ENCODE measurements around the gene TTLL7.

TTLL7 gene

DNA sequence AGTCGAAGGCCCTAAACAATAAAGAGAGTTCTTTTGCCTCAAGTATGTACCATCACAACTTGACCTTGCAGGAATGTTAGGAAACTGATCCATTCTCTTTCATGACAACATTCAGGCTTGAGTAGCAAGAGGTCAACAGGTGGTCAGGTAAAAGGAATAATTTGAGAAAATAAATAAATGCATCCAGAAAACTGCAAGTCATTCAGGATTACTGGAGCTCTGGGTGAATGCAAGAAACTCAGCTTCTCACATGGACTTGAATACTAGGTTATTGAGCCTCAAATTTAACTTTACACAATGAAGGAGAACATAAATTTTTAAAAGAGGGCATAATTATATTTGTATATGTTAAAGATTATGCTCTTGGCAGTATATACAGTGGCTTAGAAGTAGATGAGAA is 76.5 kb downstream of the TTLL7 start:
- H3K4me3 ChIP-seq (ENCODE audit: low read depth, low read length, poor library complexity, severe bottlenecking), result no peak overlapping the region
- no peaks in the 10 kb centered on the region for H3K9me3 ChIP-seq (ENCODE audit: low read length)
- no peaks in the 10 kb centered on the region for H3K79me2 ChIP-seq (ENCODE audit: insufficient read depth, low read length)
- H3K36me3 ChIP-seq (ENCODE audit: insufficient read depth, low read length), result no peaks in the 10 kb centered on the region
- TF ChIP-seq, protein P1, sequence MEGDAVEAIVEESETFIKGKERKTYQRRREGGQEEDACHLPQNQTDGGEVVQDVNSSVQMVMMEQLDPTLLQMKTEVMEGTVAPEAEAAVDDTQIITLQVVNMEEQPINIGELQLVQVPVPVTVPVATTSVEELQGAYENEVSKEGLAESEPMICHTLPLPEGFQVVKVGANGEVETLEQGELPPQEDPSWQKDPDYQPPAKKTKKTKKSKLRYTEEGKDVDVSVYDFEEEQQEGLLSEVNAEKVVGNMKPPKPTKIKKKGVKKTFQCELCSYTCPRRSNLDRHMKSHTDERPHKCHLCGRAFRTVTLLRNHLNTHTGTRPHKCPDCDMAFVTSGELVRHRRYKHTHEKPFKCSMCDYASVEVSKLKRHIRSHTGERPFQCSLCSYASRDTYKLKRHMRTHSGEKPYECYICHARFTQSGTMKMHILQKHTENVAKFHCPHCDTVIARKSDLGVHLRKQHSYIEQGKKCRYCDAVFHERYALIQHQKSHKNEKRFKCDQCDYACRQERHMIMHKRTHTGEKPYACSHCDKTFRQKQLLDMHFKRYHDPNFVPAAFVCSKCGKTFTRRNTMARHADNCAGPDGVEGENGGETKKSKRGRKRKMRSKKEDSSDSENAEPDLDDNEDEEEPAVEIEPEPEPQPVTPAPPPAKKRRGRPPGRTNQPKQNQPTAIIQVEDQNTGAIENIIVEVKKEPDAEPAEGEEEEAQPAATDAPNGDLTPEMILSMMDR (IDR thresholded peaks at IDR 0.05; ENCODE audit: low read length), result no peak
- no peak for TF ChIP-seq EZH2 (IDR thresholded peaks at IDR 0.05; ENCODE audit: borderline replicate concordance, low read length)
- no peaks in the 10 kb centered on the region for H4K20me1 ChIP-seq (ENCODE audit: insufficient read depth, low read length)
- H3K27ac ChIP-seq (ENCODE audit: low read depth, low read length, poor library complexity, severe bottlenecking), result no peak overlapping the region
- no peak overlapping the region for H3K4me2 ChIP-seq (ENCODE audit: low read length)
- H3K9me2 ChIP-seq (ENCODE audit: low read depth, low read length), result no peaks in the 10 kb centered on the region
- no peaks in the 10 kb centered on the region for H3K27me3 ChIP-seq (ENCODE audit: insufficient read depth, low read length)
- H3K9ac ChIP-seq (ENCODE audit: low read length), result no peak overlapping the region
- H3F3A ChIP-seq (ENCODE audit: insufficient read depth, low read length), result no peaks in the 10 kb centered on the region
- no peaks in the 10 kb centered on the region for H3K4me1 ChIP-seq (ENCODE audit: insufficient read depth, low read length, severe bottlenecking)
- H2AFZ ChIP-seq (ENCODE audit: low read length), result no peak overlapping the region

DNA sequence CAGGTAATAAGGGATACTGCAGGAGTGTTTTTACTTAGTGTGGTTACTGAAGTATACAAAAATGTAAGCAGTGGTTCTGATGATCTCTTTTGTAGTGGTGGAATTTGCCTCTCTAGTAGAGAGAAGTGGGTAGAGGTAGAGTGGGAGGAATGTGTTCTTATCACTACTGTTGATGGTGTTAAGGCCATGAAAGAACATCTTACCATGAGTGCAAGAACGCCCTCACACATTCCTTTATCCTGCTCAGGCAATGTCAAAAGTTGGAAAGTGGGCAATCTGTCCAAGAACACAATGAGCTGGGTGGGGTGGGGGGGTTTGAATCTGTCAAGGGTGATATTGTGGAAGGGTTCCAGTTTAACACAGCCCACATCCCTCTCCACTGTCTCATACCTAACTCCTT is 78.6 kb downstream of the TTLL7 start:
- H3K4me2 ChIP-seq (ENCODE audit: low read length), result no peak overlapping the region
- H3K9ac ChIP-seq (ENCODE audit: low read length), result no peak overlapping the region
- no peaks in the 10 kb centered on the region for H3K27me3 ChIP-seq (ENCODE audit: insufficient read depth, low read length)
- TF ChIP-seq, protein P1 (IDR thresholded peaks at IDR 0.05; ENCODE audit: low read length), result no peak
- TF ChIP-seq EZH2 (IDR thresholded peaks at IDR 0.05; ENCODE audit: borderline replicate concordance, low read length), result no peak
- no peak overlapping the region for H2AFZ ChIP-seq (ENCODE audit: low read length)
- H3K27ac ChIP-seq (ENCODE audit: low read depth, low read length, poor library complexity, severe bottlenecking), result no peak overlapping the region
- H4K20me1 ChIP-seq (ENCODE audit: insufficient read depth, low read length), result no peaks in the 10 kb centered on the region
- H3F3A ChIP-seq (ENCODE audit: insufficient read depth, low read length), result no peaks in the 10 kb centered on the region
- H3K4me3 ChIP-seq (ENCODE audit: low read depth, low read length, poor library complexity, severe bottlenecking), result no peak overlapping the region
- H3K9me3 ChIP-seq (ENCODE audit: low read length), result no peaks in the 10 kb centered on the region
- no peaks in the 10 kb centered on the region for H3K9me2 ChIP-seq (ENCODE audit: low read depth, low read length)
- H3K79me2 ChIP-seq (ENCODE audit: insufficient read depth, low read length), result no peaks in the 10 kb centered on the region
- H3K36me3 ChIP-seq (ENCODE audit: insufficient read depth, low read length), result no peaks in the 10 kb centered on the region
- no peaks in the 10 kb centered on the region for H3K4me1 ChIP-seq (ENCODE audit: insufficient read depth, low read length, severe bottlenecking)

DNA sequence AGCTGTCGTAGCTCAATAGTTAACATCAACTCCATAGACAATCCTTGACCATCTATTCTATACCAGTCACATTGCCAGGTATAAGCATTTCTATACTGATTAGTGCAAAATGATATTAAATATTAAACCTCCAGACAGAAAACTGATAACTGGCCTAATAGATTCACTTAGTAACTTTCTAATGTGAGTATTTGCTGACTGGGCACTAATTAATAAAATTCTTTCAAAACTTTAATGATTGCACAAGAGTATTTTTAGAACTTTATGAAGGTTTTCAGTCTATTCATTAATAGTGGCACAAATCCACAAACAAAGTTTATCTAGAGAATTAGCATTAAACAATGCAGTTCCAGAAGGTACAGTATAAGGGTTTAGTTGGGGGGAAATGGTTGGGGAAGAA is 79.1 kb downstream of the TTLL7 start:
- Histone ChIP-seq H3K4me1 (ENCODE audit: insufficient read depth, low read length, severe bottlenecking) (no peaks in the 10 kb centered on the region), H3K9ac (ENCODE audit: low read length) (no peak overlapping the region), H3F3A (ENCODE audit: insufficient read depth, low read length) (no peaks in the 10 kb centered on the region), H3K9me3 (ENCODE audit: low read length) (no peaks in the 10 kb centered on the region), H3K4me2 (ENCODE audit: low read length) (no peak overlapping the region), H3K4me3 (ENCODE audit: low read depth, low read length, poor library complexity, severe bottlenecking) (no peak overlapping the region), H3K79me2 (ENCODE audit: insufficient read depth, low read length) (no peaks in the 10 kb centered on the region), H4K20me1 (ENCODE audit: insufficient read depth, low read length) (no peaks in the 10 kb centered on the region), H3K36me3 (ENCODE audit: insufficient read depth, low read length) (no peaks in the 10 kb centered on the region), H2AFZ (ENCODE audit: low read length) (no peak overlapping the region), H3K27ac (ENCODE audit: low read depth, low read length, poor library complexity, severe bottlenecking) (no peak overlapping the region), H3K9me2 (ENCODE audit: low read depth, low read length) (no peaks in the 10 kb centered on the region), H3K27me3 (ENCODE audit: insufficient read depth, low read length) (no peaks in the 10 kb centered on the region)
- no peak for TF ChIP-seq EZH2 (IDR thresholded peaks at IDR 0.05; ENCODE audit: borderline replicate concordance, low read length)
- TF ChIP-seq, protein P1 (IDR thresholded peaks at IDR 0.05; ENCODE audit: low read length), result no peak
